ENCODE data around the gene NLK.
"Not testable (repeated sequence)": the region's sequence is repeated elsewhere in the genome, so short reads cannot be mapped to it uniquely, and the experiment has no call there.

NLK gene

DNA sequence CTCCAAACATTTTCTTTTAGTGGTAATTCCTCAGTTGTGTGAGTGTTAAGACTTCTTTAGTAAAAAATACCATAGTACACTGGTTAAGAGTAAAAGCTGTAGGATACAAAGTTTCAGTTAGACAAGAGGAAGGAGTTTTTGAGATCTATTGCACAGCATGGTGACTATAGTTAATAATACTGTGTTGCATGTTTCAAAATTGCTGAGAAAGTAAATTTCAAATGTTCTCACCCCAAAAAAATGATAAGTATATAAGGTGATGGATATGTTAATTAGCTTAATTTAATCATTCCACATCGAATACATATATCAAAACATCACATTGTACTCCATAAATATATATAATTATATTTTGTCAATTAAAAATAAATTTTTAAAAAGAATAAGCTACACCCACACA, 22.0 kb upstream of the NLK start:
- Histone ChIP-seq H3K4me3 (no peak overlapping the region), H3K9me3 (no peaks in the 10 kb centered on the region), H3K36me3 (replicated peaks) (no peaks in the 10 kb centered on the region), H3K27me3 (ENCODE audit: low read depth) (no peaks in the 10 kb centered on the region; the same call in 1 of the 2 replicates), H3K4me1 (no peaks in the 10 kb centered on the region)
- no peak for DNase-seq (ENCODE audit: low spot score in 2 of 2)
- in situ Hi-C loops (cut with MboI; ENCODE audit: low sequenced_read_pairs), result loop anchor here (10.0 kb wide), 1 partner anchor 56 kb away; no protein-coding TSS in a partner anchor

DNA sequence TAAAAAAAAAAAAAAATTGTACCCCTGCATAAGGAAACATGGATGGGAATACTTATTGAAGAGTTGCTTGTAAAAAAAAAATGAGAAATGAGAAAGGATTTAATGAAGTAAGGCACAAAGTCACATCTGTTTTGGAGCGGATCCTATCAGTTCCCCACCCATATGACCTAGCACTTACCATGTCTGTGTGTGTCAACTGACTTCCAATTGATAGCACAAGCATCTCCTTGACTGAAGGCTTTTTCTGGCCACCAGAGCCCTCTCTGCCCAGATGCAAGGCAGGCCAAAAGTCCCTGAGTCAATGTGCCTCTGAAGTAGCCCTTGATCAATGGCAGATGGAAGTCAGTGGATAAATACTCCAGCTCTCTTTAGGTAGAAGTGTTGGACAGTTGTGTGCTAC, 13.4 kb upstream of the NLK start:
- no peak for DNase-seq (ENCODE audit: low spot score in 2 of 2)
- Histone ChIP-seq H3K9me3 (no peaks in the 10 kb centered on the region), H3K36me3 (replicated peaks) (no peaks in the 10 kb centered on the region), H3K27me3 (ENCODE audit: low read depth) (no peaks in the 10 kb centered on the region), H3K4me3 (no peak overlapping the region), H3K4me1 (no peaks in the 10 kb centered on the region)
- in situ Hi-C loops (cut with MboI; ENCODE audit: low sequenced_read_pairs), result loop anchor here (10.0 to 25.0 kb wide), 3 partner anchors 64 to 383 kb away; partner anchors contain the start of genes NOS2 and SLC46A1

DNA sequence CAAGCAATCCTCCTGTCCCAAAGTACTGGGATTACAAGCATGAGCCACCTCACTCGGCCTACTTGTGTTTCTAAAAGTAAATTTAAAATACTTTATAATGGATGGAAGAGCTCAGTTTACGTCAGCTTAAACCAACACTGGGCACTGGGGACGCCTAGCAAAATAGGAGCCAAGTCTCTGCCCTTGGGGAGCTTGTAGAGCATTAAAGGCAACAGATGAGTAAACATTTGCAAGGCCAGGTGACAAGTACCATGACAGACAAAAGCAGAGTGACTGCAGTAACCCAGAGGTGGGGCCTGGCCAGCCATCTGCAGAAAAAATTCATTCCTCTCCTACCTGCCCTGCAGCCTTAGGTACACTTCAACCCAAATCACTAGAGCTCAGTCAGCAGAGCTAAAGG, 12.1 kb upstream of the NLK start:
- Histone ChIP-seq H3K27me3 (ENCODE audit: low read depth) (no peaks in the 10 kb centered on the region), H3K9me3 (no peaks in the 10 kb centered on the region), H3K4me1 (no peaks in the 10 kb centered on the region), H3K4me3 (no peak overlapping the region), H3K36me3 (replicated peaks) (no peaks in the 10 kb centered on the region)
- DNase-seq (ENCODE audit: low spot score in 2 of 2), result no peak
- in situ Hi-C loops (cut with MboI; ENCODE audit: low sequenced_read_pairs), result loop anchor here (25.0 kb wide), 2 partner anchors 218 to 382 kb away; partner anchors contain the start of genes NOS2 and SLC46A1

DNA sequence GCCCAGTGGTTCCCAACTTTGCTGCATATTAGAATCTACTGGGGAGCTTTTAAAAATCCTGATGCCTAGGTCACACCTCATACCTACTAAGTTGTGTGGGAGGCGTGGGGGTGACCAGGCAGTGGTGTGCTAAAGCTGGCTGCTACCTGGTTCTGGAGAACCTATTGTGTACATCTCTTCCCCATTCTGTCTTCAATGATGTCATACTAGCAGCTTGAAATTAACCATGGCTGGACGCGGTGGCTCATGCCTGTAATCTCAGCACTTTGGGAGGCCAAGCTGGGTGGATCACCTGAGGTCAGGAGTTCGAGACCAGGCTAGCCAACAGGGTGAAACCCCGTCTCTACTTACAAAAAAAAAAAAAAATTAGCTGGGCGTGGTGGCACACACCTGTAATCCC, 11.3 kb upstream of the NLK start:
- no peak overlapping the region for H3K4me3 ChIP-seq
- H3K9me3 ChIP-seq, result no peaks in the 10 kb centered on the region
- H3K36me3 ChIP-seq (replicated peaks), result no peaks in the 10 kb centered on the region
- H3K4me1 ChIP-seq, result no peaks in the 10 kb centered on the region
- H3K27me3 ChIP-seq (ENCODE audit: low read depth), result no peaks in the 10 kb centered on the region
- DNase-seq (ENCODE audit: low spot score in 2 of 2), result no peak
- in situ Hi-C loops (cut with MboI; ENCODE audit: low sequenced_read_pairs), result loop anchor here (25.0 kb wide), 2 partner anchors 219 to 381 kb away; partner anchors contain the start of genes NOS2 and SLC46A1

DNA sequence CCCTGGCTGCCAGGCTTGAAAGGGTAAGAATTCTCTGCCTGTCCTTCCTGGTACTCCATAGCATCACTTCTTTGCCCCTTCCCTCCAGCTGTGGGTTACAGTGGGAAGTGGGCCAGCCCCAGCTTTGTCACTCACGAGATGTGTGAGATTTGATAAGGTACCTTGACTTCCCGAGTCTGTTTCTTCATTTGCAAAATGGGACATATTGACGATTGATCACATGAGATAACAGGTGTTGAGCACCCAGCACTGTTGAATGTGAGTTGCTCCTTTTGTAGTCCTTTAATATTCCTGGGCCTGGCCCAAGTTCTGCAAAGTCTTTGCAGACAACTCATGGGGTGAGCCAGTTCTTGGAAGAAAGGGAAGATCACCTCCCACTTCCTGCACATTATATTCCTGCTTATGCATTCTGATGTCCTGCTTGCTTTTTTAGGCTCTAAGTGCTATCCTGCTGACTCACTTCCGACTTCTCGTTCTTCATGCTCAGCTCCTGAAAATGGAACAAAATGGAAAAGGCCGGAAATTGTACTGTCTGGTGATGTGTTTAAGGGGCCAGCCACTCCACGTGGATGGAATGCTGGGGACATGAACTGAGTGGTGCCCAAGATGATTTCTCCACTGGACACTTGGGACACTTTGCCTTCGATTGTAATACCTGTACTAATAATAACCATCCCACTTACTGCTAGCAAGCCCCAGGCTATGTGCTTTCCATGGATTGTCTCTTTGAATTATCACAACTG, 8.3 kb upstream of the NLK start:
- in situ Hi-C loops (cut with MboI; ENCODE audit: low sequenced_read_pairs), result loop anchor here (25.0 kb wide), 2 partner anchors 222 to 378 kb away; partner anchors contain the start of genes NOS2 and SLC46A1
- H3K9me3 ChIP-seq, result no peaks in the 10 kb centered on the region
- H3K36me3 ChIP-seq (replicated peaks), result no peaks in the 10 kb centered on the region
- H3K4me1 ChIP-seq, result no peaks in the 10 kb centered on the region
- no peak for DNase-seq (ENCODE audit: low spot score in 2 of 2)
- H3K27me3 ChIP-seq (ENCODE audit: low read depth), result no peaks in the 10 kb centered on the region; the same call in 1 of the 2 replicates
- H3K4me3 ChIP-seq, result no peak overlapping the region

DNA sequence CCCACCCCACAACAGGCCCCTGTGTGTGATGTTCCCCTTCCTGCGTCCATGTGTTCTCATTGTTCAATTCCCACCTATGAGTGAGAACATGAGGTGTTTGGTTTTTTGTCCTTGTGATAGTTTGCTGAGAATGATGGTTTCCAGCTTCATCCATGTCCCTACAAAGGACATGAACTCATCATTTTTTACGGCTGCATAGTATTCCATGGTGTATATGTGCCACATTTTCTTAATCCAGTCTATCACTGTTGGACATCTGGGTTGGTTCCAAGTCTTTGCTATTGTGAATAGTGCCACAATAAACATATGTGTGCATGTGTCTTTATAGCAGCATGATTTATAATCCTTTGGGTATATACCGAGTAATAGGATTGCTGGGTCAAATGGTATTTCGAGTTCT, 7.0 kb upstream of the NLK start:
- in situ Hi-C loops (cut with MboI; ENCODE audit: low sequenced_read_pairs), result loop anchor here (25.0 kb wide), 2 partner anchors 223 to 377 kb away; partner anchors contain the start of genes NOS2 and SLC46A1
- H3K36me3 ChIP-seq (replicated peaks); H3K4me3 ChIP-seq; H3K9me3 ChIP-seq; DNase-seq (ENCODE audit: low spot score in 2 of 2); H3K27me3 ChIP-seq (ENCODE audit: low read depth); H3K4me1 ChIP-seq: not testable (repeated sequence)

DNA sequence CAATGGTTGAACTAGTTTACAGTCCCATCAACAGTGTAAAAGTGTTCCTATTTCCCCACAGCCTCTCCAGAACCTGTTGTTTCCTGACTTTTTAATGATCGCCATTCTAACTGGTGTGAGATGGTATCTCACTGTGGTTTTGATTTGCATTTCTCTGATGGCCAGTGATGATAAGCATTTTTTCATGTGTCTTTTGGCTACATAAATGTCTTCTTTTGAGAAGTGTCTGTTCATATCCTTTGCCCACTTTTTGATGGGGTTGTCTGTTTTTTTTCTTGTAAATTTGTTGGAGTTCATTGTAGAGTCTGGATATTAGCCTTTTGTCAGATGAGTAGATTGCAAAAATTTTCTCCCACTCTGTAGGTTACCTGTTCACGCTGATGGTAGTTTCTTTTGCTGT, 6.6 kb upstream of the NLK start:
- in situ Hi-C loops (cut with MboI; ENCODE audit: low sequenced_read_pairs), result loop anchor here (25.0 kb wide), 2 partner anchors 224 to 376 kb away; partner anchors contain the start of genes NOS2 and SLC46A1

DNA sequence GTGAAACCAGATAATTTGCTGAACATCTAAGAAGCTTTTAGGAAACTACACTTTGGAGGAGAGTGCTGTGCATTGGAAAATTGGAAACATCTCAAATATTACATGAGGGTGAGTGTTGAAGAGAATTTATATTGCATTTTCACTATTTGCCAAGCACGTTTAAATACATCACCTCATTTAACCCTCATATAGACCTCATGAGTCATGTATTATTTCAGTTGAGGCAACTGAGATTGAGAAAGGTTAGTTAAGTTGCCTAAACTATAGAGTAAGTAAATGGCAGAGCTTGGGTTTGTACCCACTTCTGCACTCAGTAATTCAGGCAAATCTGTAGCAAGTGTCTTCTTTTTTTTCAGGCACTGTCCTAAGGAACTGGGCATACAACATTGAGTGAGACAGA, 3.7 kb upstream of the NLK start:
- H3K4me3 ChIP-seq, result no peak overlapping the region
- no peak for DNase-seq (ENCODE audit: low spot score in 2 of 2)
- H3K4me1 ChIP-seq, result peaks cover 8% of the 10 kb centered on the region
- H3K9me3 ChIP-seq, result no peaks in the 10 kb centered on the region
- H3K27me3 ChIP-seq (ENCODE audit: low read depth), result no peaks in the 10 kb centered on the region; the same call in 1 of the 2 replicates
- H3K36me3 ChIP-seq (replicated peaks), result no peaks in the 10 kb centered on the region
- in situ Hi-C loops (cut with MboI; ENCODE audit: low sequenced_read_pairs), result loop anchor here (25.0 kb wide), 2 partner anchors 227 to 373 kb away; partner anchors contain the start of genes NOS2 and SLC46A1

More for the DNA sequence above, 6.6 kb upstream of the NLK start:
- H3K9me3 ChIP-seq; H3K4me1 ChIP-seq; H3K4me3 ChIP-seq; H3K36me3 ChIP-seq (replicated peaks); DNase-seq (ENCODE audit: low spot score in 2 of 2); H3K27me3 ChIP-seq (ENCODE audit: low read depth): not testable (repeated sequence)

DNA sequence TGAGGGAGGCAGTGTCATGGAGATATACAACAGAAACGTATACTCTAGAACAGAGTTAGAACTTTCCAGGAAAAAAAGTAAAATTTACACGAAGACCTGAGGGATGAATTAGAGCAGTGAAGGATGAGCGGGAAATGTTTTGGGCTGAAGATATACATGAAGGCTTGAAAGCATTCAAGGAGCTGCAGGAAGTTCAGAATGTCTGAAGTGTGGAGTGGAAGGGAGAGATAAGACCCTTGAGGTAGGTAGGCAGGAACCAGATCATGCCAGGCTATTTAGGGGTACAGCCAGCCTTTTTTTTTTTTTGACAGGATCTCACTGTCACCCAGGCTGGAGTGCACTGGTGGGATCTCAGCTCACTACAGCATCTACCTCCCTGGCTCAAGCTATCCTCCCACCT, 3.2 kb upstream of the NLK start:
- Histone ChIP-seq H3K27me3 (ENCODE audit: low read depth) (no peaks in the 10 kb centered on the region; the same call in 1 of the 2 replicates), H3K9me3 (no peaks in the 10 kb centered on the region), H3K36me3 (replicated peaks) (no peaks in the 10 kb centered on the region), H3K4me3 (no peak overlapping the region), H3K4me1 (peaks cover 12% of the 10 kb centered on the region)
- in situ Hi-C loops (cut with MboI; ENCODE audit: low sequenced_read_pairs), result loop anchor here (25.0 kb wide), 2 partner anchors 227 to 373 kb away; partner anchors contain the start of genes NOS2 and SLC46A1
- DNase-seq (ENCODE audit: low spot score in 2 of 2), result no peak

DNA sequence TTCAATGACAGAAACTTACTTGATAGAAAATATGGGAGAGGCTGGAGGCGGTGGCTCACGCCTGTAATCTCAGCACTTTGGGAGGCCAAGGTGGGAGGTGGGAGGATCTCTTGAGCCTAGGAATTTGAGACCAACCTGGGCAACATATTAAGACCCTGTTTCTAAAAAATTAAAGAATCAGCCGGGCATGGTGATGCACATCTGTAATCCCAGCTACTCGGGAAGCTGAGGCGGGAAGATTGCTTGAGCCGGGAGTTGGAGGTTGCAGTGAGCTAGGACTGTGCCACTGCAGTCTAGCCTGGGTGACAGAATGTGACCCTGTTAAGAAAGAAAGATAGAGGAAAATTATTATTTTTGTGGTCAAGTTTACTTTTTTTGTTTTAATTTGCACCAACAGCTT, 2.1 kb upstream of the NLK start:
- no peak for DNase-seq (ENCODE audit: low spot score in 2 of 2)
- no peaks in the 10 kb centered on the region for H3K9me3 ChIP-seq
- H3K36me3 ChIP-seq (replicated peaks), result no peaks in the 10 kb centered on the region
- H3K27me3 ChIP-seq (ENCODE audit: low read depth), result no peaks in the 10 kb centered on the region; the same call in 1 of the 2 replicates
- in situ Hi-C loops (cut with MboI; ENCODE audit: low sequenced_read_pairs), result loop anchor here (25.0 kb wide), 2 partner anchors 228 to 372 kb away; partner anchors contain the start of genes NOS2 and SLC46A1
- peak overlapping the region; percentile 77 for H3K4me3 ChIP-seq
- peaks cover 21% of the 10 kb centered on the region for H3K4me1 ChIP-seq

DNA sequence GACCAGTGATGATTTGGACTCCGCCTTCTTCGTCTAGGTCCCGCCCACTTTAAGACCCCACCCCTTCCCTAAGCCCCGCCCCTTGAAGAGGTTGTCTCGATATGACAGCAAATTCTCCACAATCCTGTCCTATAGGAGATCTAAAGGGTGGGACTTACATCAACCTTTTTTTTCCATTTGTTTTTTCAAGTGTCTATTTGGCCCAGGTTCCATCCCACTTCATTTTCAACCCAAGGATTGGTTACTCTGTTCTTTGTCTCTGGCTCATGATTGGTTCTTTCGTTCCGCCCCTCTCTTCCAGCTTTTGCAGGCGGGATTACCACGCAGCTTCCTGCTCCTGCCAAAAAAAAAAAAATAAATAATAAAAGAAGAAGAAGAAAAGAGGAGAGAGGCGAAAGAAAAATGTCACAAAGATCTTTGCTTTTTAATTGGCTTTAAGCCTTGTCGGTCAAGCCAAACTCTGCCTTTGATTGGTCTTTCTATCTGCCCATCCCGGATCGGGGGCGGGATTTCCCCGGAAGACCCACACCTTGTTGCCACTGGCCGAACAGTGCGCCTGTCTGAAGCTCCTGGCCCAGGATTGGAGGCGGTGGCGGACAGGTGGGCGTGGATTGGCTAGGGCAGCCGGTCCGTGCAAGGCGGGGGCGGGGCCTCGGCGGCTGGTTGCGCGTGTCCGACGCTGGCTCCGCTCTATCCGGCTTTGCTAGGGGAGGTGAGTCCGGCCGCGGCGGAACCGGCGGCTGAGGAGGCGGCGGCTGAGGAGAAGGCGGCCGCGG, 1.2 kb upstream of the NLK start:
- no peaks in the 10 kb centered on the region for H3K9me3 ChIP-seq
- peak; percentile 99 to 100 for DNase-seq (ENCODE audit: low spot score in 2 of 2)
- no peaks in the 10 kb centered on the region; the same call in 1 of the 2 replicates for H3K27me3 ChIP-seq (ENCODE audit: low read depth)
- H3K36me3 ChIP-seq (replicated peaks), result no peaks in the 10 kb centered on the region
- in situ Hi-C loops (cut with MboI; ENCODE audit: low sequenced_read_pairs), result loop anchor here (25.0 kb wide), 2 partner anchors 229 to 371 kb away; partner anchors contain the start of genes NOS2 and SLC46A1
- H3K4me3 ChIP-seq, result peak overlapping the region; percentile 77
- H3K4me1 ChIP-seq, result peaks cover 26% of the 10 kb centered on the region

DNA sequence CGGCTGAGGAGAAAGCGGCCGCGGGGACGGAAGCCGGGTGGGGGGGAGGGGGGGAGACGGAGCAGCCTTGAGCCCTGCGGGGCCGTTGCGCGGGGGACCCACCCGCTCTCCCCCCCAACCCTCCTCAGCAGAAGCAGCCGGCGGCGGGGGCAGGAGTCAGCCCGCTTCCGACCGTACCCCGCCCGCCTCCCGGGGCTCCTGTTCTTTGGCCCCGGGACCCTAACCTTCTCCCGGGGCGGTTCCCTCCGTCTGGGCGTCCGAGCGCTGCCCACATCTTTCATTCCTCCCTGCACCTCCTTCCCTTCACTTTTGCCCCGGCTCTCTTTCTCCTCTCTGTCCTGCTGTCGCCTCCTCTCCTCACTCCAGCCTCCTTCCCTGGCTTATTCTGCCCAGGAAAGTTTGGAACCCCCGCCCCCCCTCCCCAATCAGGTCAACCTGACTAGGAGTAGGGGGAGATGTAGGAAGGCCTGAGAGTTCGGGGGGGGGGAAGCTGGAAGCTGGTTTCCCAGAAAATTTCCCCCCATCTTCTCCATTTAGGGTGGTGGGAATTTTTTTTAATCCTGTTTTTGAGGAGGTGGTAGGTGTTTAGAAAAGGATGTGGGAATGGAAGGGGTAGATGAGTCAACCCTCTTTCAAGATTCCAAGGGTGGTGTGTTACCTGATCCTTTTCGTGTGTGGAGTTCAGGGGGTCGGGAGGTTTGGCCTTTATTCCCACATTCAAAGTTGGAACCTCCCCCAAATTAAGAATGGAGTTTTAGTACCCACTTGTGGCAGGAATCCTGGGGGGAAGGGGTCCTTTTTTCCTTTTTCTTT, 427 bp upstream of the NLK start:
- Histone ChIP-seq H3K9me3 (no peaks in the 10 kb centered on the region), H3K4me1 (peaks cover 28% of the 10 kb centered on the region), H3K36me3 (replicated peaks) (no peaks in the 10 kb centered on the region), H3K4me3 (peak overlapping the region; percentile 77), H3K27me3 (ENCODE audit: low read depth) (no peaks in the 10 kb centered on the region; the same call in 1 of the 2 replicates)
- peak in 1 of 2 experiments; percentile 24 for DNase-seq (ENCODE audit: low spot score in 2 of 2)
- in situ Hi-C loops (cut with MboI; ENCODE audit: low sequenced_read_pairs), result loop anchor here (25.0 kb wide), 2 partner anchors 230 to 370 kb away; partner anchors contain the start of genes NOS2 and SLC46A1

Data from HAP-1 (cell line).